Mesenchymal stem cell (in vitro differentiated cells and primary cell): ENCODE results near the gene NR1I3.
A peak's percentile ranks its signal among the peaks of the same experiment; 100 is the strongest.

Experiments used
- DNase-seq: peaks from one replicate; pipeline ENCODE4 v3.0.0-alpha.2; 2013
- H2AFZ ChIP-seq: one replicate; pipeline ENCODE4 v1.6.1; 2013; ENCODE audit warnings: low read depth, mild to moderate bottlenecking, control low read depth, inconsistent platforms, low read length, moderate library complexity
- H2AK5ac ChIP-seq: 2 replicates; pipeline ENCODE4 v1.6.1; 2013; ENCODE audit warnings: low read length, moderate library complexity, mild to moderate bottlenecking, inconsistent platforms; ENCODE audit not compliant: severe bottlenecking
- H2BK120ac ChIP-seq: one replicate; pipeline ENCODE4 v1.6.1; 2013; ENCODE audit warnings: low read depth, mild to moderate bottlenecking, inconsistent platforms, low read length, moderate library complexity
- H2BK12ac ChIP-seq, 2 experiments: one replicate each; pipeline ENCODE4 v1.6.1; 2013; ENCODE audit warnings: inconsistent platforms in 2 of 2, low read length in 2 of 2, mild to moderate bottlenecking in 2 of 2, moderate library complexity in 2 of 2, control low read depth in 1 of 2
- H2BK15ac ChIP-seq: one replicate; pipeline ENCODE4 v1.6.1; 2013; ENCODE audit warnings: mild to moderate bottlenecking, low read depth, inconsistent platforms; ENCODE audit not compliant: poor library complexity, severe bottlenecking
- H2BK5ac ChIP-seq: 2 replicates; pipeline ENCODE4 v1.6.1; 2013; ENCODE audit warnings: low read depth, mild to moderate bottlenecking, low read length, control low read depth, inconsistent platforms; ENCODE audit not compliant: poor library complexity, severe bottlenecking
- H3K14ac ChIP-seq, 2 experiments: one replicate each; pipeline ENCODE4 v1.6.1; 2013; ENCODE audit warnings: inconsistent platforms in 2 of 2, low read length in 2 of 2, control low read depth in 1 of 2, mild to moderate bottlenecking in 1 of 2, moderate library complexity in 1 of 2
- H3K18ac ChIP-seq, 2 experiments: one replicate each; pipeline ENCODE4 v1.6.1; 2013; ENCODE audit warnings: inconsistent platforms in 2 of 2, low read length in 2 of 2, control low read depth in 1 of 2, low read depth in 1 of 2, mild to moderate bottlenecking in 1 of 2
- H3K23ac ChIP-seq, 2 experiments: one replicate each; pipeline ENCODE4 v1.6.1; 2013; ENCODE audit warnings: inconsistent platforms in 2 of 2, low read length in 2 of 2, mild to moderate bottlenecking in 2 of 2, moderate library complexity in 2 of 2, control low read depth in 1 of 2
- H3K27ac ChIP-seq: 2 replicates; pipeline ENCODE4 v1.5.1; 2013; ENCODE audit warnings: mild to moderate bottlenecking, moderate library complexity, low read length, control low read depth, inconsistent platforms; ENCODE audit not compliant: poor library complexity, severe bottlenecking
- H3K27me3 ChIP-seq, 2 experiments: 2 replicates each; pipeline versions ENCODE4 v1.6.1 to v1.7.0; 2013; ENCODE audit warnings: low read length in 2 of 2, mild to moderate bottlenecking in 2 of 2, moderate library complexity in 2 of 2, control low read depth in 1 of 2, inconsistent platforms in 1 of 2; ENCODE audit not compliant: control insufficient read depth in 1 of 2, insufficient read depth in 1 of 2
- H3K36me3 ChIP-seq, 2 experiments: 2 replicates each; pipeline versions ENCODE4 v1.6.1 to v1.7.0; 2013; ENCODE audit warnings: low read length in 2 of 2, control low read depth in 1 of 2, inconsistent platforms in 1 of 2, low read depth in 1 of 2, mild to moderate bottlenecking in 1 of 2; ENCODE audit not compliant: insufficient read depth in 2 of 2, control insufficient read depth in 1 of 2
- H3K4ac ChIP-seq, 2 experiments: one replicate each; pipeline ENCODE4 v1.6.1; 2013; ENCODE audit warnings: inconsistent platforms in 2 of 2, low read length in 2 of 2, mild to moderate bottlenecking in 2 of 2, moderate library complexity in 2 of 2, control low read depth in 1 of 2, low read depth in 1 of 2
- H3K4me1 ChIP-seq: 2 replicates; pipeline ENCODE4 v1.6.1; 2013; ENCODE audit warnings: low read depth, low read length, control low read depth; ENCODE audit not compliant: control insufficient read depth, insufficient read depth
- H3K4me2 ChIP-seq: 2 replicates; pipeline ENCODE4 v1.6.1; 2013; ENCODE audit warnings: low read length, mild to moderate bottlenecking, inconsistent platforms; ENCODE audit not compliant: poor library complexity, severe bottlenecking
- H3K4me3 ChIP-seq, 2 experiments: 2 replicates each; pipeline versions ENCODE4 v1.5.1 to v1.7.0; 2013; ENCODE audit warnings: low read length in 2 of 2, mild to moderate bottlenecking in 2 of 2, control low read depth in 1 of 2, low read depth in 1 of 2; ENCODE audit not compliant: insufficient read depth in 1 of 2
- H3K79me1 ChIP-seq: replicated peaks from 2 replicates; pipeline ENCODE4 v1.6.1; 2013; ENCODE audit warnings: mild to moderate bottlenecking, control low read depth, low read length, inconsistent platforms; ENCODE audit not compliant: poor library complexity, severe bottlenecking
- H3K9ac ChIP-seq: 2 replicates; pipeline ENCODE4 v1.7.0; 2013; ENCODE audit warnings: mild to moderate bottlenecking, low read length, moderate library complexity
- H3K9me3 ChIP-seq: 2 replicates; pipeline ENCODE4 v1.7.0; 2013; ENCODE audit warnings: mild to moderate bottlenecking, low read length; ENCODE audit not compliant: control insufficient read depth
- H4K8ac ChIP-seq: one replicate; pipeline ENCODE4 v1.6.1; 2013; ENCODE audit warnings: inconsistent platforms, mild to moderate bottlenecking, low read length, moderate library complexity
- H4K91ac ChIP-seq: one replicate; pipeline ENCODE4 v1.6.1; 2013; ENCODE audit warnings: mild to moderate bottlenecking, low read length, inconsistent platforms
- WGBS: methylation state at CpG from one replicate; pipeline ENCODE4 v1.1.7; 2013; ENCODE audit warnings: mixed read lengths; 5-methylcytosine and 5-hydroxymethylcytosine counted together

Gene NR1I3

GRCh38 chr1:161196521-161197451 is 41.2 kb downstream of the NR1I3 start:
- H3K9me3 ChIP-seq, result no peaks in the 10 kb centered on the region
- H3K4me2 ChIP-seq, result no peak overlapping the region
- no peak overlapping the region for H2AK5ac ChIP-seq
- peak overlapping the region; percentile 37 to 56 for H3K18ac ChIP-seq
- WGBS, result 72% methylated on average over 23 of the region's 27 CpGs
- peak overlapping the region; percentile 33 for H2AFZ ChIP-seq
- H2BK120ac ChIP-seq, result no peak overlapping the region
- no peaks in the 10 kb centered on the region for H3K27me3 ChIP-seq
- peak overlapping the region; percentile 95 for H4K8ac ChIP-seq
- H3K9ac ChIP-seq, result peak overlapping the region; percentile 83
- peak; percentile 54 for DNase-seq
- H3K23ac ChIP-seq, result no peak overlapping the region
- H4K91ac ChIP-seq, result peak overlapping the region; percentile 91
- peak overlapping the region; percentile 66 to 90 for H3K4ac ChIP-seq
- H2BK5ac ChIP-seq, result no peak overlapping the region
- H3K4me3 ChIP-seq, result peak overlapping the region in 1 of 2 experiments; percentile 84
- peak overlapping the region in 1 of 2 experiments; percentile 49 for H2BK12ac ChIP-seq
- peak overlapping the region in 1 of 2 experiments; percentile 45 for H3K14ac ChIP-seq
- H2BK15ac ChIP-seq, result peak overlapping the region; percentile 44
- H3K27ac ChIP-seq, result no peak overlapping the region
- peaks cover 8% of the 10 kb centered on the region for H3K4me1 ChIP-seq
- H3K79me1 ChIP-seq, result no peaks in the 10 kb centered on the region
- peaks cover 2 to 41% of the 10 kb centered on the region in 2 experiments for H3K36me3 ChIP-seq

- no peak for DNase-seq
- Histone ChIP-seq H2BK12ac (peak overlapping the region in 1 of 2 experiments; percentile 1), H3K79me1 (no peaks in the 10 kb centered on the region), H3K18ac (no peak overlapping the region), H2AFZ (no peak overlapping the region), H4K91ac (peak overlapping the region; percentile 21), H3K9me3 (no peaks in the 10 kb centered on the region), H3K14ac (no peak overlapping the region), H3K27me3 (no peaks in the 10 kb centered on the region), H3K4me3 (peak overlapping the region in 1 of 2 experiments; percentile 84), H2BK15ac (no peak overlapping the region), H2AK5ac (no peak overlapping the region), H3K9ac (peak overlapping the region; percentile 83), H3K4ac (no peak overlapping the region), H3K4me2 (no peak overlapping the region), H2BK5ac (no peak overlapping the region), H4K8ac (peak overlapping the region; percentile 0), H3K23ac (no peak overlapping the region), H3K4me1 (peaks cover 8% of the 10 kb centered on the region), H3K36me3 (peaks cover 2 to 47% of the 10 kb centered on the region in 2 experiments), H3K27ac (no peak overlapping the region), H2BK120ac (peak overlapping the region; percentile 6)
- 95% methylated on average over 7 of the region's 7 CpGs for WGBS
Observed at GRCh38 chr1:161196111-161196510, 41.9 kb downstream of the NR1I3 start.

GRCh38 chr1:161195171-161195570 is 42.8 kb downstream of the NR1I3 start:
- Histone ChIP-seq H3K27ac (no peak overlapping the region), H4K91ac (no peak overlapping the region), H3K4me3 (no peak overlapping the region), H2BK120ac (no peak overlapping the region), H3K27me3 (no peaks in the 10 kb centered on the region), H3K9ac (peak overlapping the region; percentile 83), H2BK5ac (no peak overlapping the region), H2AFZ (no peak overlapping the region), H4K8ac (no peak overlapping the region), H3K23ac (no peak overlapping the region), H3K36me3 (peaks cover 2 to 55% of the 10 kb centered on the region in 2 experiments), H2BK12ac (no peak overlapping the region), H2BK15ac (no peak overlapping the region), H3K79me1 (no peaks in the 10 kb centered on the region), H3K18ac (no peak overlapping the region), H3K9me3 (no peaks in the 10 kb centered on the region), H3K4me1 (peaks cover 8% of the 10 kb centered on the region), H2AK5ac (no peak overlapping the region), H3K4ac (no peak overlapping the region), H3K14ac (no peak overlapping the region), H3K4me2 (no peak overlapping the region)
- no peak for DNase-seq
- 80% methylated on average over 4 of the region's 4 CpGs for WGBS

- H2AK5ac ChIP-seq, result no peak overlapping the region
- no peak overlapping the region for H3K4ac ChIP-seq
- H3K4me2 ChIP-seq, result no peak overlapping the region
Observed at GRCh38 chr1:161193561-161194235, 44.3 kb downstream of the NR1I3 start.

More at GRCh38 chr1:161193561-161194235, 44.3 kb downstream of the NR1I3 start:
- Histone ChIP-seq H2BK15ac (no peak overlapping the region), H3K14ac (peak overlapping the region in 1 of 2 experiments; percentile 79), H4K91ac (no peak overlapping the region), H2BK12ac (no peak overlapping the region), H3K27ac (no peak overlapping the region), H3K9me3 (no peaks in the 10 kb centered on the region), H3K18ac (no peak overlapping the region), H3K9ac (peak overlapping the region; percentile 51), H4K8ac (no peak overlapping the region), H3K27me3 (no peaks in the 10 kb centered on the region), H2BK120ac (no peak overlapping the region), H2BK5ac (no peak overlapping the region), H3K4me1 (peaks cover 8% of the 10 kb centered on the region), H2AFZ (no peak overlapping the region), H3K36me3 (peaks cover 2 to 55% of the 10 kb centered on the region in 2 experiments), H3K4me3 (no peak overlapping the region), H3K79me1 (no peaks in the 10 kb centered on the region), H3K23ac (no peak overlapping the region)
- 91% methylated on average over 21 of the region's 21 CpGs for WGBS
- DNase-seq, result no peak
